Lower lobe of right lung (tissue), 2 donors: ENCODE results near the gene SLC35A4. TPM values are rescaled to one million over a fixed set of nuclear protein-coding genes. Genes with fewer than 3 reads are reported as not detected.

Experiments
- ATAC-seq, 2 donors: fragments of 200-7000 bp; cut with Tn5 transposase; one replicate each; pipeline ENCODE4 v1.9.1; 2020 to 2022; ENCODE audit warnings: mild to moderate bottlenecking in 2 of 2, moderate library complexity in 2 of 2
- DNase-seq: peaks from one replicate; pipeline ENCODE4 v3.0.0-alpha.2; 2020
- H3K27ac ChIP-seq: fragments of 200-600 bp; one replicate; pipeline ENCODE4 v1.8.0; 2022
- H3K27me3 ChIP-seq: fragments of 200-600 bp; one replicate; pipeline ENCODE4 v1.8.0; 2022; ENCODE audit warnings: low read depth
- H3K36me3 ChIP-seq: fragments of 200-600 bp; one replicate; pipeline ENCODE4 v1.8.0; 2022; ENCODE audit warnings: mild to moderate bottlenecking
- H3K4me1 ChIP-seq: fragments of 200-600 bp; one replicate; pipeline ENCODE4 v1.8.0; 2022
- H3K4me3 ChIP-seq: fragments of 200-600 bp; one replicate; pipeline ENCODE4 v1.8.0; 2022; ENCODE audit warnings: mild to moderate bottlenecking
- H3K9me3 ChIP-seq: fragments of 200-600 bp; one replicate; pipeline ENCODE4 v1.8.0; 2022
- CTCF ChIP-seq: fragments of 200-600 bp; IDR thresholded peaks from one replicate; pipeline ENCODE4 v1.8.0; 2022; ENCODE audit warnings: antibody characterized with exemption, mild to moderate bottlenecking
- intact Hi-C: fragments of 100-400 bp; cut with DNase I; formaldehyde crosslinking; loops from one replicate; pipeline ENCODE4 v1.11.0; 2022
- long read RNA-seq: library from polyadenylated mRNA; unstranded; transcript quantifications from one replicate; pipeline ENCODE4 v2.0.0, GENCODE V29; 2021
- total RNA-seq: library from RNA; stranded (reverse); fragmentation: NEBNext Ultra II Directional; extraction: Animal tissue kit (Norgen Biotek cat#: 25700); gene quantifications from one replicate; pipeline ENCODE4 v1.2.1, GENCODE V29; 2021
- donor health status: DM: no; HTN: yes; CAD: no; lungs with severe emphysema.

SLC35A4 gene, protein sequence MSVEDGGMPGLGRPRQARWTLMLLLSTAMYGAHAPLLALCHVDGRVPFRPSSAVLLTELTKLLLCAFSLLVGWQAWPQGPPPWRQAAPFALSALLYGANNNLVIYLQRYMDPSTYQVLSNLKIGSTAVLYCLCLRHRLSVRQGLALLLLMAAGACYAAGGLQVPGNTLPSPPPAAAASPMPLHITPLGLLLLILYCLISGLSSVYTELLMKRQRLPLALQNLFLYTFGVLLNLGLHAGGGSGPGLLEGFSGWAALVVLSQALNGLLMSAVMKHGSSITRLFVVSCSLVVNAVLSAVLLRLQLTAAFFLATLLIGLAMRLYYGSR
- 71.8 TPM for total RNA-seq
- long read RNA-seq, transcript SLC35A4-201 (3 exons, 3,041 nt): major isoform, 79 of 101 reads
- long read RNA-seq, partial matches to known transcripts: 17 of 101 reads
- long read RNA-seq, other reads (novel, unspliced or antisense): 2 of 101 reads

GRCh38 chr5:140564196-140565023 is at the start of gene SLC35A4, which contains the start of gene APBB3:
TSS of gene SLC35A4 (plus strand) at chr5:140564828. CDS start at chr5:140567170, 2,342 bp downstream.
TSS of gene APBB3 (minus strand) at chr5:140564598. CDS start at chr5:140564245, 353 bp downstream.
- Histone ChIP-seq H3K36me3 (peaks cover 55% of the 10 kb centered on the region), H3K27me3 (no peaks in the 10 kb centered on the region), H3K4me1 (peaks cover 67% of the 10 kb centered on the region), H3K9me3 (no peaks in the 10 kb centered on the region), H3K4me3 (peak within 1 kb of the TSS; percentile 72), H3K27ac (peak within 1 kb of the TSS; percentile 96)
- intact Hi-C loops: loop anchor here (10.0 kb wide), 1 partner anchor 70 kb away; the partner anchor contains the start of genes CD14 and TMCO6
- peak; percentile 97 for DNase-seq
- TF ChIP-seq CTCF: no peak
- peak; percentile 94 to 96 for ATAC-seq

DNA sequence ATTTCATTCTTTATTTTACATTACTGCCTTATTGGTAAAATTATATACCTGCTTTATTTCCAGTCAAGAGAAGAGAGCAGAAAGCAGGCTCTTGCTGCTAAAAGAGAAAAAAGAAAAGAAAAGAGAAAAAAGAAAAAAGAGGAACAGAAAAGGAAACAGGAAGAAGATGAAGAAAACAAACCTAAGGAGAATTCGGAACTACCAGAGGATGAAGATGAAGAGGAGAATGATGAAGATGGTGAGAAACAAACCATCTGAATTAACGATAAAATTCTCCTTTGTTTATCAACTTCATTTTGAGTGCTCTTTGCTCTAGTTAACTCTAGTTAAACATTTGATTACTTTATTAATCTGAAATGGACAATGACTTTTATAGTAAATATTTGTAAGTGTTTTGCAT is 40.6 kb upstream of the SLC35A4 start:
- no peak for TF ChIP-seq CTCF
- Histone ChIP-seq H3K9me3 (no peaks in the 10 kb centered on the region), H3K4me1 (no peaks in the 10 kb centered on the region), H3K4me3 (no peak overlapping the region), H3K27ac (no peak overlapping the region), H3K36me3 (peaks cover 60% of the 10 kb centered on the region), H3K27me3 (no peaks in the 10 kb centered on the region)
- no peak for ATAC-seq
- no peak for DNase-seq
- intact Hi-C loops: no loop called here

DNA sequence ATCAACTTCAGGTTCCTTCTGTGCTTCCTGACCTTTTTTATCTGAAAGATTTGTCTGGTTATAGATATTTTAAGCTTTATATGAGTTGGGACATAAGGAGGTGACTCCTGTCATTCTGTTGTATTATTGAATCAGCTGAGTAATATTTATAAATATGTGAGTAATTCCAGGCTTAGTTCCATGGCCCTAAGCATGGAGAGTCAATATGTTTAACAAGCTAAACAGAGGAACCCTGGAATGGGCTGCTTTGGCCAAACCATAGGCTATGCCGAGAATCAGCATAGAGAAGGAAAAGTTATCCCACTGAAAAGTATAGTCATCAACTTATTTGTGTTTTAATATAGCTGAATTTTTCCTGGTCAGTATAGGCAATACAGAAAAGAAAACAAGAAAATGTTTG is 24.4 kb upstream of the SLC35A4 start:
- ATAC-seq (no peak), DNase-seq (no peak)
- no peaks in the 10 kb centered on the region for H3K4me1 ChIP-seq
- intact Hi-C loops: no loop called here
- peaks cover 98% of the 10 kb centered on the region for H3K36me3 ChIP-seq
- no peaks in the 10 kb centered on the region for H3K9me3 ChIP-seq
- no peak overlapping the region for H3K27ac ChIP-seq
- H3K27me3 ChIP-seq: no peaks in the 10 kb centered on the region
- no peak for TF ChIP-seq CTCF
- H3K4me3 ChIP-seq: no peak overlapping the region

GRCh38 chr5:140542972-140543371 is 21.7 kb upstream of the SLC35A4 start:
- no peaks in the 10 kb centered on the region for H3K9me3 ChIP-seq
- no peak overlapping the region for H3K27ac ChIP-seq

More at GRCh38 chr5:140542972-140543371, 21.7 kb upstream of the SLC35A4 start:
- ATAC-seq (no peak), DNase-seq (no peak)
- Histone ChIP-seq H3K27me3 (no peaks in the 10 kb centered on the region), H3K36me3 (peaks cover 73% of the 10 kb centered on the region), H3K4me1 (peaks cover 14% of the 10 kb centered on the region), H3K4me3 (no peak overlapping the region)
- intact Hi-C loops: no loop called here
- TF ChIP-seq CTCF: no peak
